SK-N-MC (cell line): ENCODE measurements around the gene NKPD1.

Experiments used
- DNase-seq: peaks from one replicate; pipeline ENCODE4 v3.0.0-alpha.2; 2011; ENCODE audit warnings: low read depth, low spot score
- H3K27ac ChIP-seq: fragments of 200-600 bp; sonication (generic); 2 replicates; pipeline ENCODE4 v1.5.1; 2016; ENCODE audit warnings: mixed run types
- H3K36me3 ChIP-seq: fragments of 200-600 bp; sonication (generic); 2 replicates; pipeline ENCODE4 v1.6.1; 2017; ENCODE audit warnings: antibody characterized with exemption, low read length, mixed read lengths; ENCODE audit not compliant: insufficient read depth
- H3K4me3 ChIP-seq: fragments of 200-600 bp; sonication (generic); 2 replicates; pipeline ENCODE4 v1.5.1; 2016
- H3K9ac ChIP-seq: fragments of 200-600 bp; sonication (generic); 2 replicates; pipeline ENCODE4 v1.8.0; 2017; ENCODE audit warnings: mixed run types, mixed read lengths; ENCODE audit not compliant: insufficient read length
- H3K9me3 ChIP-seq: fragments of 200-600 bp; sonication (generic); 2 replicates; pipeline ENCODE4 v1.6.1; 2017; ENCODE audit warnings: low read depth, mild to moderate bottlenecking, antibody characterized with exemption, low read length, moderate library complexity, mixed read lengths
- EZH2 ChIP-seq: fragments of 200-600 bp; sonication (generic); IDR thresholded peaks from one replicate; pipeline ENCODE4 v1.6.1; 2017; ENCODE audit warnings: antibody characterized with exemption
- FOXP2 ChIP-seq: optimal IDR thresholded peaks from 2 replicates; pipeline ENCODE3; 2011; ENCODE audit warnings: mild to moderate bottlenecking, moderate library complexity; ENCODE audit not compliant: insufficient read depth; ENCODE audit errors: extremely low read length, control extremely low read depth
- POLR2AphosphoS5 ChIP-seq: IDR thresholded peaks from 2 replicates; pipeline ENCODE4 v1.6.1; 2012; ENCODE audit warnings: mild to moderate bottlenecking, low read depth, low read length, borderline replicate concordance

Gene NKPD1

DNA sequence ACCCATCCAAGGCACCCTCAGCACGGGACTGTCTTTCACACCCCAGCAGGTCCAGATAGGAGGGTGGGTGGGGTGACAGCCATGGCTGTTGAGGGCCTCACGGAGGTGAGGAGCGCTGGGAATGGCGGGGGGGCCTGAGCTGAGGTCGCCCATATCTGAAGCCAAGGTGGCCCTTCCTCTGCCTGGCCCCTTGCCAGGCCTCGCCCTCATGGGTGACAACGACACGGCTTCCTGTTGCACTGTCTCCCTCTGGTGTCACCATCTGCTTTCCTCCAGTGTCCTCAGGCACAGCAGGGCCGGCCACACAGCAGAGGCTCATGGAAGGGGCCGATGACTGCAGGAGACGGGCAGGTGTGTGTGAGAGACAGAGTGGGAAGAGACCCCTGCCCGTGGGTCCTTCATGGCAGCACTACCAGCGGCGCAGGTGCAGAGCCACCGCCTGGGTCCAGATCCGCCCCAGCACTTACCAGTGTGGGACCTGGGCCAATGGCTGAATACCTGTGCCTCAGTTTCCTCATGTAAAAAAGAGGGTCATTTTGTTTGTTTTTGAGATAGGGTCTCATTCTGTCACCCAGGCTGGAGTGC, 8.1 kb upstream of the NKPD1 start:
- no peak overlapping the region for H3K9ac ChIP-seq
- TF ChIP-seq EZH2: no peak
- no peak for TF ChIP-seq FOXP2
- no peak for TF ChIP-seq POLR2AphosphoS5
- H3K27ac ChIP-seq: no peak overlapping the region
- no peak for DNase-seq
- H3K36me3 ChIP-seq: no peaks in the 10 kb centered on the region
- no peaks in the 10 kb centered on the region for H3K9me3 ChIP-seq
- no peak overlapping the region for H3K4me3 ChIP-seq

DNA sequence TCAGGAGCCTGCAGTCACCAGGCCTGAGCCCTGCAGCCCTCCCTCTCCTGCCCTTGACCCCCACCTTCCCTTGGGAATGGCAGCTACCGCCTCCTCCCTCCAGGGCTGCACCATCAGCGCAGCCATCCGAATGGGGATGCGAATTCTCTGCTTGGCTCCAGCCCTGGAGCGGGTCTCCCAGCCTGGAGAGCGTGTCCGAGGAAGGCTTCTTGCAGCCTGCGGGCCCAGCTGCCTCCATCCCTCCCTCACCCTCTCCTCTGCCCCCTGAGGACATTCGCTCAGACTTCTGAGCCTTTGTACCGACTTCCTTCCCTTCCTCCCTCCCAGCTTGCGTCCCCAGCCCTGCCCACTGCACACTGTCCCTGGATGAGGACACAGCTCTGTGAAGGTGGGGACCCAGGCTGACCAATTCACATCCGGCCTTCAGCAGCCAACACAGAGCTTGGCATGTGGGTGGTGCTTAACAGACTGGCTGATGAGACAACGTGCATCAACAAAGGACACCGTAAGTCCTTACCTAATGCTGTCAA, 6.0 kb upstream of the NKPD1 start:
- Histone ChIP-seq H3K4me3 (no peak overlapping the region), H3K36me3 (no peaks in the 10 kb centered on the region), H3K27ac (no peak overlapping the region), H3K9me3 (no peaks in the 10 kb centered on the region), H3K9ac (no peak overlapping the region)
- no peak for DNase-seq
- TF ChIP-seq EZH2 (no peak), POLR2AphosphoS5 (no peak), FOXP2 (no peak)

DNA sequence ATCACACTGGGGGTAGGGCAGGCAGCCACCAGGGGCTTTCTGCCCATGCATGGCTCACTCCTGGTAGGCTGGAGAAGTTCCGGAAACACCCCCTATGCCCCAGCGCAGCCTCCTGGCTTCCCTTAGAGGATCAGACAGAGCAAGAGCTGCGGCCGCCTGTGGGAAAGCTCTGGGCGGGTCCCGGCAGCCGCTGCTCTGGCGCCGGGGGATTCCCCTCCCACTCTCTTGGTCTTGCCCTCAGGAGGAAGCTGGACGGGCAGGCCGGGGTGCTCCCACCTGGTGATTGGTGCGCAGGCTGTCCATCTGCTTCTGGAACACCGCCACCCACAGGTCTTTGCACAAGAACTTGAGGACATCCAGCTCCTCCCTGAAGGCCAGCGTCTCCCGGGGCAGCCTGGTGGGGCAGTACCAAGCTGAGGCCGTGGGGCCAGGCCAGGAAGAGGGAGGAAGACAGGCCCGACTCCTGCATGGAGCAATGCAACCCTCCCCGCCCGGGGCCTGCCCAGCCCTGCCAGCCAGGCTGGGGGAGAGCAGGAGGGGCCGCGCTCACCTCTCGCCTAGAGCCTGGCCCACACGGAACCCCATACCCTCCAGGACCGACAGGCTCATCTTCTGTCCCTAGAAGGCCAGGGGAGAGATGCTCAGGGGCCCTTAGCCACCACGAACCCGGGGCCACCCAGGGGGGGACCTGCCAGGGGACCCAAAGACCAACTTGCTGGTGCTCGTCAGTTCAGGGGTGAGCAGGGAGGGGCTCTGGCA, 4.0 kb upstream of the NKPD1 start:
- H3K9ac ChIP-seq: no peak overlapping the region
- DNase-seq: no peak
- H3K27ac ChIP-seq: no peak overlapping the region
- no peak overlapping the region for H3K4me3 ChIP-seq
- H3K9me3 ChIP-seq: no peaks in the 10 kb centered on the region
- no peak for TF ChIP-seq POLR2AphosphoS5
- TF ChIP-seq FOXP2: no peak
- no peak for TF ChIP-seq EZH2
- no peaks in the 10 kb centered on the region for H3K36me3 ChIP-seq

DNA sequence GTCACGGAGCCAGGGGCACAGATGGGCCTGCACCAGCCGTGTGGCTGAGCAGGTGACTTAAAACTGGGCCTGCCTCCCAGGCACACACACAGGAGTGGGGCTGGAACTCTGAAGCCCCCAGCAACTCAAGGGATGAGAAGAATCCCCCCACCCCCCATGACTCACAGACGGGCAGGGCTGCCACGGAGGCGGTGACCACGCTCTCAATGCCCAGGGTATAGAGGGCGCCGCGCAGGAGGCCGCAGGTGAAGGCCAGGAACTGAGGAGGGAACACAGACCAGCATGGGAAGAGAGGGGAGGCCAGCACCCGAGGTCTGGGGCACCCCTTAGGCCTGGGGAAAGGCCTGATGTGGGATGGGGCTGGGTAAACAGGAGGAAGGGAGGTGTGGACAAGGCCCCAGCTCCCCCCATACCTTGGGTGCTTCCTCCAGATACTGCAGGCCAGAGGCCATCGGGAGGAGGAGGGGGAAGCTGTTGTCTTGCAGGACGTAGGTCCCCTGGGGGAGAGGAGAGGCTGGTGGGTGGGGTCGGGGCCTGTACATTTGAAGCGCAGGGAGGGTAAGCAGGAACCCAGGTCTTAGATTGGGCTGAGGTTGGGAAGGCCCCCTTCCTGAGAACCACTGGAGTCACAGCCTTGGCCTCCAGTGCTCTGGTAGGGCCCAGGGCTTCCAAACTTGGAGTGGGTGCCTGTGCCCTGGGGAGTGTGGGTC, 3.1 kb upstream of the NKPD1 start:
- no peak overlapping the region for H3K4me3 ChIP-seq
- no peak overlapping the region for H3K9ac ChIP-seq
- H3K27ac ChIP-seq: no peak overlapping the region
- H3K36me3 ChIP-seq: no peaks in the 10 kb centered on the region
- no peak for DNase-seq
- TF ChIP-seq EZH2 (no peak), POLR2AphosphoS5 (no peak), FOXP2 (no peak)
- H3K9me3 ChIP-seq: no peaks in the 10 kb centered on the region

DNA sequence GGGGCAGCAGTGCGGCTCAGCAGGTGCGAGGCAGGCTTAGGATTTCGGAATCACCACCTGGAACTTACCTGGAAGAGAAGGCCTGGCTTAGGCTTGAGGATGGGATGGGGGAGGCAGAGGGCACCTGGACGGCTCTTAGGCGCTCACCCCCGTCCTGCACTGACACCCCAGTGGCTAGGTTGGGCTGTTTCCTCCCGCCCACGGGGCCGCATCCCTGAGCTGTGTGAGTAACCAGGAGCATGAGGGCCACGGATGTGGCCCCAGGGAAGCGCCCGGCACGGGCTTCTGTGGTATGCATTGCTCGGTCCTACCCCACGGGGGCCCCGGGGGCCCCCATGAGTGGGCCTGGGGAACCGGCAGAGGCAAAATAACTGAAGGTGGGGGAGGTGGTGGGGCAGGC, 2.4 kb upstream of the NKPD1 start:
- Histone ChIP-seq H3K27ac (no peak overlapping the region), H3K4me3 (no peak overlapping the region), H3K9me3 (no peaks in the 10 kb centered on the region), H3K9ac (no peak overlapping the region), H3K36me3 (no peaks in the 10 kb centered on the region)
- TF ChIP-seq EZH2 (no peak), POLR2AphosphoS5 (no peak), FOXP2 (no peak)
- no peak for DNase-seq

DNA sequence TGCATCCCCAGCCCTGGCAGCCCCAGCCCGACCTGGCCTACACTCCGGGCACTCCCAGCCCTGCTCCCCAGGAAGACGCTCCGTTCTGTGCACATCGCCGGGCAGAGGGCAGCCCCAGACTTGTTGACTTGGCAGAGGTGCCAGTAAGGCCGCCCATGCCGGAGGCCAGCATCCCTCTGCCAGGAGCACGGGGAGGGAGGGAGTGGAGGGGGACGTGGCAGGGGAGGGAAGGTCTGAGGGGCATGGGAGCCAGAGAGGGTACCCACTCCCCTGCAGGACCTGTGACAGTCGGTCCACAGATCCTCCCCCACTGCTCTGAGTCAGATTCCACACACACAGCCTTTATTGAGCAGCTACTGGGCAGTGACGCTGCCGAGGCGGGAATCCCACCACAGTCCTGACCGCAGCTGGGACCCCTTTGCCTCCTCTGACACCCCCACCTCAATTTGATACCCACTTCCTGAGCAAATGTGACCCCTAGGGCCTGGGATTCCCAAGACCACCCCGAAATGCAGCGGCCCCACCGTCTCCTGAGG, 1.9 kb upstream of the NKPD1 start:
- H3K9me3 ChIP-seq: no peaks in the 10 kb centered on the region
- no peaks in the 10 kb centered on the region for H3K36me3 ChIP-seq
- no peak overlapping the region for H3K27ac ChIP-seq
- H3K4me3 ChIP-seq: no peak overlapping the region
- DNase-seq: no peak
- H3K9ac ChIP-seq: no peak overlapping the region
- TF ChIP-seq FOXP2 (no peak), POLR2AphosphoS5 (no peak), EZH2 (no peak)

DNA sequence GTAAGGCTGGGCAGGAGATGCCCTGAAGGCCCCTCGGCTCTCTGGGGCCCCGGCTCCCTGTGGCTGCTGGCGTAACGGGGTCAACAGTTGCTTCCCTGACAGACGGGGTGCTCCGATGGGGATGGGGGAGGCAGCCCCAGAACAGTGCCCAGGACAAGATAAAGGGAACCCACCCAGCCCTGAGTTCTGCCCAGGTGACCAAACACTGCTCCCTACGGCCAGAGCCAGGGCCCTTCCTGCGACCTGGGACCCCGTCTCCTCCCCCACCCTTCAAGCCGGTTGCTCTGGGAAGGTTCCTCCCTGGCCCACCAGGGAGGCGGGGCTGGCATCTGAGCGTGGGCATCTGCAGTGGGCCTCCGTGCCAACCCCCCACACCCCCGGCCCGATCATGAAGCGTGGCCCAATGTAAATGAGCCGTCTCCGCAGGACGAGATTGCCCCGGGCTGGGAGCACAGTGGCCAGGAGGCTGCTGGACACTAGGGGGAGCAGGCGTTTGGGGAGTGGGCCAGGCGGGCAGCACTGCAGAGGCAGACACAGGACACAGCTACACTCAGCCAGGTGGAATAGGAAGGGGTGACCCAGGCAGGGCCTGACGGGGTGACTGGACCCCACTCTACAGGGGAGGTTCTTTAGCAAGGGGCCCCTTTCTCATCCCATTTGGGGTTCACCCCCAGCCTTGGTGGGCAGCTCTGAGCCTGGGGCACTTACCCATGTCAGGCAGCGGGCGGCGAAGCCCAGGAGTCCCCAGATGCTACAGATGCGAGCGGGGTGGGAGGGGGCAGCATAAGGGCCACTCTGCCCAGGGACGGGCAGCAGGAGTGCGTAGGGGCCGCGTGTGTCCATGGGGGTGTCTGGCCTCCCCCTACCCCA, 1.2 kb upstream of the NKPD1 start:
- Histone ChIP-seq H3K36me3 (no peaks in the 10 kb centered on the region), H3K27ac (no peak overlapping the region), H3K9me3 (no peaks in the 10 kb centered on the region), H3K4me3 (no peak overlapping the region), H3K9ac (no peak overlapping the region)
- DNase-seq: no peak
- TF ChIP-seq FOXP2 (no peak), POLR2AphosphoS5 (no peak), EZH2 (no peak)
